ENCODE results near the gene LRIG3. TPM values are rescaled to one million over a fixed set of nuclear protein-coding genes. Genes with fewer than 3 reads are reported as not detected.

The LRIG3 gene
- total and polyA plus RNA-seq, 7 donors, result 2.8 to 186 (median 58.1) TPM

GRCh38 chr12:58847901-58848600 is 72.3 kb downstream of the LRIG3 start:
- TF ChIP-seq POLR2A (IDR thresholded peaks at IDR 0.05) (no peak), EP300 (IDR thresholded peaks at IDR 0.05) (no peak), CTCF (IDR thresholded peaks at IDR 0.05) (no peak), POLR2AphosphoS5 (IDR thresholded peaks at IDR 0.05) (no peak)
- no peaks in the 10 kb centered on the region for H3K4me1 ChIP-seq
- H3K27me3 ChIP-seq, result no peaks in the 10 kb centered on the region
- intact Hi-C loops (cut with DNase I), result no loop called here
- no peaks in the 10 kb centered on the region for H3K36me3 ChIP-seq
- H3K4me3 ChIP-seq, result no peak overlapping the region
- H3K9me3 ChIP-seq, result no peaks in the 10 kb centered on the region
- no peak for DNase-seq
- WGBS, 2 donors, result 41 to 70% methylated on average over 5 of the region's 5 CpGs
- no peak overlapping the region for H3K27ac ChIP-seq

- H3K4me1 ChIP-seq, result no peaks in the 10 kb centered on the region
- DNase-seq, result no peak
- 89 to 92% methylated on average over 4 of the region's 4 CpGs for WGBS, 2 donors
- intact Hi-C loops (cut with DNase I), result no loop called here
- no peak overlapping the region for H3K27ac ChIP-seq
- no peaks in the 10 kb centered on the region for H3K9me3 ChIP-seq
- H3K36me3 ChIP-seq, result no peaks in the 10 kb centered on the region
- no peak overlapping the region for H3K4me3 ChIP-seq
- TF ChIP-seq EP300 (IDR thresholded peaks at IDR 0.05) (no peak), CTCF (IDR thresholded peaks at IDR 0.05) (no peak), POLR2AphosphoS5 (IDR thresholded peaks at IDR 0.05) (no peak), POLR2A (IDR thresholded peaks at IDR 0.05) (no peak)
- no peaks in the 10 kb centered on the region for H3K27me3 ChIP-seq
Observed at GRCh38 chr12:58844161-58844560, 76.1 kb downstream of the LRIG3 start.

- Histone ChIP-seq H3K9me3 (no peaks in the 10 kb centered on the region), H3K4me3 (no peak overlapping the region), H3K36me3 (no peaks in the 10 kb centered on the region), H3K27me3 (no peaks in the 10 kb centered on the region), H3K4me1 (no peaks in the 10 kb centered on the region), H3K27ac (no peak overlapping the region)
- TF ChIP-seq POLR2A (IDR thresholded peaks at IDR 0.05) (no peak), POLR2AphosphoS5 (IDR thresholded peaks at IDR 0.05) (no peak), EP300 (IDR thresholded peaks at IDR 0.05) (no peak), CTCF (IDR thresholded peaks at IDR 0.05) (no peak)
- DNase-seq, result no peak
- WGBS, 2 donors, result 78 to 85% methylated on average over 15 of the region's 15 CpGs
- intact Hi-C loops (cut with DNase I), result no loop called here
Observed at GRCh38 chr12:58841058-58841798, 79.1 kb downstream of the LRIG3 start.

- Histone ChIP-seq H3K27ac (no peak overlapping the region), H3K4me1 (no peaks in the 10 kb centered on the region), H3K36me3 (no peaks in the 10 kb centered on the region), H3K9me3 (no peaks in the 10 kb centered on the region), H3K27me3 (no peaks in the 10 kb centered on the region), H3K4me3 (no peak overlapping the region)
- intact Hi-C loops (cut with DNase I), result no loop called here
- no peak for TF ChIP-seq EP300 (IDR thresholded peaks at IDR 0.05)
- no peak for TF ChIP-seq POLR2AphosphoS5 (IDR thresholded peaks at IDR 0.05)
- TF ChIP-seq CTCF (IDR thresholded peaks at IDR 0.05), result no peak
- WGBS, 2 donors, result 45 to 65% methylated on average over 3 of the region's 3 CpGs
- DNase-seq, result no peak
Observed at GRCh38 chr12:58833853-58834252, 86.5 kb downstream of the LRIG3 start.

All from sigmoid colon (tissue), 7 donors.